IPS-NIHi7 (cell line): ENCODE measurements around the gene RASSF3.
A peak's percentile ranks its signal among the peaks of the same experiment; 100 is the strongest.
"Not testable (repeated sequence)": the region's sequence is repeated elsewhere in the genome, so short reads cannot be mapped to it uniquely, and the experiment has no call there.

Experiments used
- DNase-seq: peaks from one replicate; pipeline ENCODE4 v3.0.0; 2012; ENCODE audit warnings: mixed read lengths; ENCODE audit errors: extremely low spot score

RASSF3 gene

GRCh38 chr12:64610079-64610659 lies at the start of gene RASSF3:
RASSF3 (plus strand) TSS chr12:64610495; CDS start chr12:64610633, 138 bp downstream.
- DNase-seq: peak; percentile 88

- no peak for DNase-seq
These were observed 48.8 kb upstream of the RASSF3 start for GRCh38 chr12:64561302-64562136.

DNA sequence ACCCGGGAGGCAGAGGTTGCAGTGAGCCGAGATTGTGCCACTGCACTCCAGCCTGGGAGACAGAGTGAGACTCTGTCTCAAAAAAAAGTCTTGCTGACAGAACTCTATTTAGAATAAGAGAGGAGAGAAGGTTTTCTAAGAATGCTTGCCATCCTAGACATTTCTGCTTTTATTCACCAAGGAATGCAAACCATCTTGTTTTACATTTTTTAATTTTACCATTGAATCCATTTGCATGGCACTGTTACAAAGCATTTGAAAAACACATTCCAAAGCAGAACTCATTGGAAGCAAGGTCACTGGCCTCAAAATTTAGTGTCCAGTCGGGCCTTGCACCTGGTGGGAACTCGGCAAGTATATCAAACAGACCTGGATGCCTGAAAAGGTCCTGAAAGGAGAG lies 44.2 kb upstream of the RASSF3 start:
- no peak for DNase-seq

- no peak for DNase-seq
These were observed 43.3 kb upstream of the RASSF3 start for GRCh38 chr12:64566831-64567517.

- no peak for DNase-seq
These were observed 42.7 kb upstream of the RASSF3 start for GRCh38 chr12:64567570-64567969.

DNA sequence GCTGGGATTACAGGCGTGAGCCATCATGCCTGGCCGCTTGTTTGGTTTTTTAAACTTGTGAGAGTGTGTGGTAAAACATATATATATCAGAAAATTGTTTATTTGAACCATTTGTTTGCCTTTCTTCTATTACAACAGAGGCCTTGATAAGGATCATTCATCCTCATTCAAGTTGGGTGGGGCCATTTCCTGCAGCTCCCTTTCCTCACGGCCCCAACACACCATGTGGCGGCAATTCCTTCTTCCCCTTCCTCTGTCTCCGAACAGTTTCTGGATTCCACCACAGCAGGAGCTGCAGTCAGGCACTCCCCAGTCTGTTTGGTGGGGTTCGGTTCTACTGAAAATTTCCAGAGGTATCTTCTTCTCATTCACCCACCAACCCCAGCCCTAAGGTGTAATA lies 42.0 kb upstream of the RASSF3 start:
- no peak for DNase-seq

DNA sequence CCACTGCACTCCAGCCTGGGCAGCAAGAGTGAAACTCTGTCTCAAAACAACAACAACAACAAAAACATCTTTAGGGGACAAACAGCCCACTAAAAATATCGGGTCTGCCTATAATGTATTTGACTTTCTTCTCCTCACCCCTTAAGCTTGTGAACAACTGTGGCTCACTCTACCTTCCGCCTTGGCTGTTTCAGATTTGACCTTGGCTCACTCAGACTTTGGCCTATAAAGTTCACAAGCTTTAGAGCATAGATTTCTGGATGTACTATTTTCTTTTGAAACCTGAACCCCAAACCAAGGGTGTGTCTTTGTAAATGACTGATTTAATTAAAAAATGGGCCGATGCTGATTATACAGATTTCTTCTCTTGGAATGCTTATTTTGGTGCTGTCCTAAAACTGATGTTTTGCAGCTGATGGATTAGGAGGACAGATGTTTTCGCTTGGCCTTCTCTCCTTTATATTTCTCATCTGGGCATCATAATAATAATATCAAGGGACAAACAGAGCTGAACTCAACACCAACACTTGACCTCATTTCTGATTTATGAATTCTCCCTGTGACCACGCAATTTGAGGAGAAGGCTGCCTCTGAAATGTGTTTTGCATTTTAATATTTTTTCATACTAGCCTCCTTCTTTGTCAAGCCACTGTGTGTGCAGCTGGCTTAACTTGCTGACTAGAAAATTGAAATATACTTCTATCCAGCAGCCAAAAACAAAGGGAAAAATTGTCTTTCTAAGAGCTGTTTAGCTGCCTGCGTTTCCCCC lies 40.2 kb upstream of the RASSF3 start:
- no peak for DNase-seq

GRCh38 chr12:64571411-64571810 lies 38.9 kb upstream of the RASSF3 start:
- no peak for DNase-seq

DNA sequence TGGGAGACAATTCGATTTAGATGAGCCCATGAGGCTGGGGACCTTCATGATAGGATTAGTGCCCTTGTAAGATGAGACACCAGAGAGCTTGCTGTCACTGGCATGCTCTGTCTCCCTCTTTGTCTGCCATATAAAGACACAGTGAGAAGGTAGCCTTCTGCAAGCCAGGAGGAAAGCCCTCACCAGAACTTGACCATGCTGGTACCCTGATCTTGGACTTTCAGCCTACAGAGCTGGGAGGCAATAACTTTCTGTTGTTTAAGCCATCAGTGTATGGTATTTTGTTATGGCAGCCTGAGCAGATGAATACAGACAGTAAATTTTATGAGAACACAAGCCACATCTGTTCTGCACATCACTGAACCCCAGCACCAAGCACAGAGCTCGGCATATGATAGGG lies 38.1 kb upstream of the RASSF3 start:
- DNase-seq: no peak

DNA sequence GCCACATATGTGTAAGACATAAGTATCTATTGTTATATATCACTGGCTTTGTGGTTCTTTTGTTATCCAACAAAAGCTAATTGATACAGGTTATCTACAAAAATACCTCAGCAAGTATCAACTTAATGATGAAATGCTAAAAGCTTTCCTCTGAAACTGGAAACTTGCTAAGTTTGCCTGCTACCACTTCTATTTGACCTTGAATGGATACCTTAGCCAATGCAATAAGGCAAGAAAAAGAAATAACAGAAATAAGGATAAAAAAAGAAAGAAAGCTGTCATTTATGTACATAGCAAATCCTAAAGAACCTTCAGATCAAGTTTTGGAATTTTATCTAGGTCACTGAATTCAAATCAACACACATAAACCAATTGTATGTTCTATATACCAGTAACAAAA lies 35.5 kb upstream of the RASSF3 start:
- no peak for DNase-seq

DNA sequence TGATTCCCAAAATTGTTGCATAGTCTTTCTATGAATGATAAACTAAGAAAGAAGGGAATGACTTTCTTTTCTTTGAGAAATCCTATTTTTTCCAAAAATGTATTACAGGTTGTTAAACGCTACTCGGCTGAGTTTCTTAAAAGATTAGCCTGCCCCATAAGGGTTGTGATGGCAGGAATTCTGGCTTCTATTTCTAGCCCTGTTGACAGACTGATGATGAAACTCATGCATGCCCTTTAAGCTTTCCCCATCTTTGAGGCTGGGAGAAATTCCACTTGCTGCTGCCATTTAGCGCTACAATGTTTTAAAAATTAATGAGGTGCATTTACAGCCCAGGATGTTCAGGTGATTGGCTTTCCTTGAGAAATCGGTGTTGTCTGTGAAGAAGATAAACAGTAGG lies 33.2 kb upstream of the RASSF3 start:
- DNase-seq: no peak

DNA sequence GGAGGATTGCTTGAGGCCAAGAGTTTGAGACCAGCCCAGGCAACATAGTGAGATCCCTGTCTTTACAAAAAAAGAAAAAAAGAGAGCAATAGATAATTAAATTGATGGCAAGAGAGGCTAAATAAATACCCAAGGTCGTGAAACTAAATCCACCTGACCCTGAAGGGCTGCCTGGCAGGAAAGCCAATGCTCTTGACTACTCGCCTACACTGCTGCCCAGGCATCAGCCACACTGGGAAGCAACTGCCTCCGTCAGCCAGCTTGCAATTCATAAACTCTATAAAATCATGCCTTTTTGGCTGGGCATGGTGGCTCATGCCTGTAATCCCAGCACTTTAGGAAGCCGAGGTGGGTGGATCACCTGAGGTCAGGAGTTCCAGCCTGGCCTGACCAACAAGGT lies 31.7 kb upstream of the RASSF3 start:
- DNase-seq: no peak

DNA sequence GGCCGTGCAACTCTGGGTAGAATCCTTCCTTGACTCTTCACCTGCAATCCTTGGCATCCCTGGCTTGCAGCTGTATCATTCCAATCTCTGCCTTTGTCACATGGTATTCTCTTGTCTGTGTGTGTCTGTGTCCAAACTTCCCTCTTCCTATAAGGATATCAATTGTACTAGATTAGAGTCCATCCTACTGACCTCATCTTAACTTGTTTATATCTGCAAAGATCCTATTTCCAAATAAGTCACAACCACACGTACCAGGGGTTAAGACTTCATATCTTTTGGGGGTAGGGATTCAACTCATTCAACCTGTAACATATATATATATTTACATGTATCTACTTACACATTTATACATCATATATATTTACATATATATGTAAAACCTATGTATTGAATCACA lies 29.6 kb upstream of the RASSF3 start:
- no peak for DNase-seq

- no peak for DNase-seq
These were observed 28.2 kb upstream of the RASSF3 start for GRCh38 chr12:64582114-64582513.

- no peak for DNase-seq
These were observed 27.4 kb upstream of the RASSF3 start for GRCh38 chr12:64582862-64583261.

DNA sequence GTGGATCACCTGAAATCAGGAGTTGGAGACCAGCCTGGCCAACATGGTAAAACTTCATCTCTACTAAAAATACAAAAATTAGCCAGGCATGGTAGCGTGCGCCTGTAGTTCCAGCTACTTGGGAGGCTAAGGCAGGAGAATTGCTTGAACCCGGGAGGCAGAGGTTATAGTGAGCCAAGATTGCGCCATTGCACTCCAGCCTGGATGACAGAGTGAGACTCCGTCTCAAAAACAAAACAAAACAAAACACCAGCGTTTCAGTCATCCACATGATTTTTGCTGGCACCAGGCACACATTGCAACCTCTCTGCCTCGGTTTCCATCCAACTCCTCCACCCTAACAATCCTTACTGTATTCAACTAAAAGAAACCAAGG lies 26.9 kb upstream of the RASSF3 start:
- DNase-seq: not testable (repeated sequence)

DNA sequence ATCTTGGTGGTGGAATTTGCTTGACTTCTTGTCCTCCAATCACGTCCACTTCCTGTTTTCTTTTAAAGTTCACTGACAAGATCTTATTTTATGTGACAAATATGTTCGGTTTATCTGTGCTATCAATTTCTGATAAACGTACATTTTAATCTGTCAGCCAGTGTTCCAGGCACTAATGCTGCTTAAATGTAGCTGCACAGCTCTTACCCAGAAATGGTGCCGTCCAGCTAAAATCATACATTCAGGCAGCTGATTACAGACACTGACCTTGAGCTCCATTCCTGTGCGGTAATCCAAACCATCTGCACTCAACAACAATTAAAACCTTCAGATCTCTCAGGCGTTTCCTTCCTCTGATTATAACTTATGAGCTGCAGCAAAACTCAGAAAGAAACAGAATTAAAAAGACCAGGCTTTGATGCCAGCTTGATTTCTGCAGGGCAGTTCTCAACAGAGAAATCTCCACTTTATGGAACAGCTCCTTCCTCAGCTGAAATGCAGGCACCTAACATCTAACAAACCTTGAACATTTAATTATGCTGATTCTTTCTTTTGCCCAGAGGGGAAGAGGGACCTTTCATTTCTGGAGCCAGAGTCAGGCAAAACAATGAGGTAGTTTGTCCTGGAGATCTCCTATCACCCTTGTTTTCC lies 26.4 kb upstream of the RASSF3 start:
- no peak for DNase-seq

GRCh38 chr12:64585104-64585503 lies 25.2 kb upstream of the RASSF3 start:
- no peak for DNase-seq

DNA sequence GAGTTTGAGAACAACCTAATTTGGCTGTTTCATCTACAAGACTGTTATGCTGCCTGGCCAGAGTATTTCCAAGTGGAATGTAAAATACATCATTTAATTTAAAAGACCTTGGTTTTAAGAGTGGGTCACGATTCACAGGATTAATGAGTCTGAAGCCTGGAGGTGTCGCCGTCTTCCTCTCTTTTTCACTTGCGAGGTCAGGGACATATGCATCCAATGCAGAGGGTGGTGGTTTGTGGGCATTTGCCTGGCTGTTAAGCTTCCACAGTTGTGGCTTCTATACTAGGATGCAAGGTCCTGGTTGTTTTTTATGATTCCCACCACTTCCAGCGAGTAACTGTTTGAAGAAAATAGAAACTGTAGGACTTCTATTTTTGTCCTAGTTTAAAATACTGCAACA lies 22.8 kb upstream of the RASSF3 start:
- DNase-seq: no peak

DNA sequence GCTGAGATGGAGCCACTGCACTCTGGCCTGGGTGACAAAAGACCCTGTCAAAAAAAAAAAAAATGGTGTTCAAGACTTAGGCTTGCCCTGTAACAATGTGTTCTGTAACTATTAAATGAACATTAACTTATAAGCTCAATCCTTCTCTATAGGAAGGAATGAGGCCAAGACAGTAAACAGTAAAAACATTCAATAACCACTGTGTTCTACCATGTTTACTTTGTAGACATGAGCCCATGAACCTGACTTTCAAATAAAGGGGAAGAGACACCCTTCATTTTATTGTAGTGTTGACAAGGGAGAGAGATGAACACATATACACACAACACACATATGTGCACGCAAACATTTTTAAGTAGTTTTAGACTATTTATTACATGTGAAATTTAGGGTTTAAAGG lies 20.1 kb upstream of the RASSF3 start:
- DNase-seq: no peak

GRCh38 chr12:64595863-64596793 lies 14.2 kb upstream of the RASSF3 start:
- DNase-seq: no peak
